ENCODE measurements around the gene RABGGTA.

The RABGGTA gene, protein sequence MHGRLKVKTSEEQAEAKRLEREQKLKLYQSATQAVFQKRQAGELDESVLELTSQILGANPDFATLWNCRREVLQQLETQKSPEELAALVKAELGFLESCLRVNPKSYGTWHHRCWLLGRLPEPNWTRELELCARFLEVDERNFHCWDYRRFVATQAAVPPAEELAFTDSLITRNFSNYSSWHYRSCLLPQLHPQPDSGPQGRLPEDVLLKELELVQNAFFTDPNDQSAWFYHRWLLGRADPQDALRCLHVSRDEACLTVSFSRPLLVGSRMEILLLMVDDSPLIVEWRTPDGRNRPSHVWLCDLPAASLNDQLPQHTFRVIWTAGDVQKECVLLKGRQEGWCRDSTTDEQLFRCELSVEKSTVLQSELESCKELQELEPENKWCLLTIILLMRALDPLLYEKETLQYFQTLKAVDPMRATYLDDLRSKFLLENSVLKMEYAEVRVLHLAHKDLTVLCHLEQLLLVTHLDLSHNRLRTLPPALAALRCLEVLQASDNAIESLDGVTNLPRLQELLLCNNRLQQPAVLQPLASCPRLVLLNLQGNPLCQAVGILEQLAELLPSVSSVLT

DNA sequence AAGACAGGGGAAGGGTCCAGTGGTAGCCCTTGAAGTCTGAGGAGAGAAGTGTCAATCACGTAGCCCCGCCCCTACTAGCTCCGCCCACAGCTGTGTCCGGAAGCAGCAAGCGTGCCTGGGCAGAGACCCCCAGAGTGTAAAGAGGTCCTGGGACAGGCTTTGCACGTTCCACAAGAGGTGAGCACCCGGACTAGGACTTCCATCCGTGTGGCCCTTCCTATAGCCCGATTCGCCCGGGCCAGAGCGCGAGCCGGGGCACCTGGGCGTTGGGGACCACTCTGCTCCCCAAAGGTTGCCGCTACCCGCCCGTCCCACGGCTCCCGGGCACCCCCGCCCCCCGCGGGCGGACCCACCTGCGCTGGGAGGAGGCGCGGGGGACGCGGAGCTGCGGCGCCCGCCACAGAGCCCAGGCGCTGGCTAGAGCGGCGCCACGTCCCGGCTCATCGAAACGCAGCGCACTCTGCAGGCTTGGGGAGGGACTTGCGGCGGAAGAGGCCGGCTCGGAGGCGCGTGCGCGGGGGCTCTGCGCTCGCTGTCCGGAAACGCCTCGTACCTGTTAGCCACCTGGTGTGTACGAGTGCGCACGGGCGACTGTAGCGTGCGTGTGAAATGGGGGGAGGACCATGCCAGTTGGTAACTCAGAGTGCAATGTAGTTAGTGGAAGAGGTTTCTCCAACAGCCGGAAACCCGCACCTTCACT lies at the start of gene RABGGTA:
Gene RABGGTA, minus strand, starts transcription at position 464 of the 700 bp plus-strand sequence. CDS start 482 bp downstream, outside the sequence.
- peak; percentile 93 for DNase-seq (ENCODE audit: low spot score)

DNA sequence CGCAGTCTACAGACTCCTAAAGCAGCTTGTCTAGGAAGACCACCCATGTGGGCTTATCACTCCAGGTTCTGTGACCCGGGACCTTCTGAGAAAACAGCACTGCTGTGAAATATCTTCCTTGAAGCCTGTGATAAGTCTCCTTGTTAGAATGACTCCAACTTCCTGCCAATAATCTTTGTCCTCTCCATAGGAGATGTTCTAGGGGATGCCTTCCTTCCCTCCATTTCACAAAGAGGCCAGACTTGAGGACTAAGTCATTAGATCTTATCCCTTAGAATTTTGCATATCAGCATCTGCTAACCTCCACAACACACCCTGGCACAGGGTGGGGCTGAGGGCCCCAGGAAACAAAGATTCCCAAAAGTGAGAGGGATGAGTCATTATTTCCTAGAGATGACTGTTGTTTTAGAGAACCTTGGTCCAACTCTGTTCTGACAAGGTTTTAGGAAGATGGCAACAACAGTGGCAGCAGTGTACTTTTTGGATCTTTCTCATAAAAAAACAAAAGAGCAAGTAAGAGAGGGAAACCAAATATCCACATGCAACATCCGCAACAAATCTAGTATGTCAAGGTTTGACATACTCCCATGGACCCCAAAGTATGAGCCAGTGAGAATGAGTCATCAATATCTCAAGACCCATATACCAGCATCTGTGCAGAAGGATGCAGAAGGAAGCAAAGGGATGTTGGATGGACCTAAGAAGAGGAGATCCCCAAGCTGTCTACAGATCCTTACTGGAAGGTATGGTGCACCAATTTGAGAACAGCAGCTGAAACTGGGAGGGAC lies 45.9 kb upstream of the RABGGTA start:
- no peak for DNase-seq (ENCODE audit: low spot score)

DNA sequence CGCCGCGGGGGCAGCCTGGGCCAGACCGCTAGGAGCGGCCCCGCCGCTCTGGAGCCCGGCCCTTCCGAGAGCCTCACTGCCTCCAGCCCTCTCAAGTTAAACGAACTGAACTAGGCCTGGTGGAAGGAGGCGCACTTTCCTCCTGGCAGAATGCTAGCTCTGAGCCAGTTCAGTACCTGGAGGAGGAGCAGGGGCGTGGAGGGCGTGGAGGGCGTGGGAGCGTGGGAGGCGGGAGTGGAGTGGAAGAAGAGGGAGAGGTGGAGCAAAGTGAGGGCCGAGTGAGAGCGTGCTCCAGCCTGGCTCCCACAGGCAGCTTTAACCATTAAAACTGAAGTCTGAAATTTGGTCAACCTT lies 45.2 kb upstream of the RABGGTA start:
- DNase-seq (ENCODE audit: low spot score): no peak

DNA sequence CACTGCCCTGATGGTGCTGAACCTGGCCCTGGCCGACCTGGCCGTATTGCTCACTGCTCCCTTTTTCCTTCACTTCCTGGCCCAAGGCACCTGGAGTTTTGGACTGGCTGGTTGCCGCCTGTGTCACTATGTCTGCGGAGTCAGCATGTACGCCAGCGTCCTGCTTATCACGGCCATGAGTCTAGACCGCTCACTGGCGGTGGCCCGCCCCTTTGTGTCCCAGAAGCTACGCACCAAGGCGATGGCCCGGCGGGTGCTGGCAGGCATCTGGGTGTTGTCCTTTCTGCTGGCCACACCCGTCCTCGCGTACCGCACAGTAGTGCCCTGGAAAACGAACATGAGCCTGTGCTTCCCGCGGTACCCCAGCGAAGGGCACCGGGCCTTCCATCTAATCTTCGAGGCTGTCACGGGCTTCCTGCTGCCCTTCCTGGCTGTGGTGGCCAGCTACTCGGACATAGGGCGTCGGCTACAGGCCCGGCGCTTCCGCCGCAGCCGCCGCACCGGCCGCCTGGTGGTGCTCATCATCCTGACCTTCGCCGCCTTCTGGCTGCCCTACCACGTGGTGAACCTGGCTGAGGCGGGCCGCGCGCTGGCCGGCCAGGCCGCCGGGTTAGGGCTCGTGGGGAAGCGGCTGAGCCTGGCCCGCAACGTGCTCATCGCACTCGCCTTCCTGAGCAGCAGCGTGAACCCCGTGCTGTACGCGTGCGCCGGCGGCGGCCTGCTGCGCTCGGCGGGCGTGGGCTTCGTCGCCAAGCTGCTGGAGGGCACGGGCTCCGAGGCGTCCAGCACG lies 44.6 kb upstream of the RABGGTA start:
- DNase-seq (ENCODE audit: low spot score): no peak

DNA sequence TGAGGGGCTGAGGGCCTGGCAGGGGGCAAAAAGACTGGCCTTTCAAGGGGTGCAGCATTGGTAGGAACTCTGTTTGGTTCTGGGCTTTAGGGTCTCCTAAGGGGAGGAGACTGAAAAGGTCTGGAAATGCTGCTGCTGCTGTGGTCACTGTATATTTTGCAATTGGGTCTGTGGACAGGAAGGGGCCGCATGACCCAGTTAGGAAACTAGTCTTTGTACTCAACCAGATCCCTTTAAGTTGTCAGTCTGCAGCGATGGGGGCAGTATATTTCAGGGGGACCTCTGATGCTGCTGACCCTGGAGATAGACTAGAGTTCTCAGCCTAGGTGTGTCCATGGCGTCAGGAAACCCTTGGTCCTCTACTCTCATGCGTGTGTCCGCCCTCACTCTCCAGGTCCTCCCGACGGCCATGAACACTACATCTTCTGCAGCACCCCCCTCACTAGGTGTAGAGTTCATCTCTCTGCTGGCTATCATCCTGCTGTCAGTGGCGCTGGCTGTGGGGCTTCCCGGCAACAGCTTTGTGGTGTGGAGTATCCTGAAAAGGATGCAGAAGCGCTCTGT lies 43.9 kb upstream of the RABGGTA start:
- DNase-seq (ENCODE audit: low spot score): no peak

DNA sequence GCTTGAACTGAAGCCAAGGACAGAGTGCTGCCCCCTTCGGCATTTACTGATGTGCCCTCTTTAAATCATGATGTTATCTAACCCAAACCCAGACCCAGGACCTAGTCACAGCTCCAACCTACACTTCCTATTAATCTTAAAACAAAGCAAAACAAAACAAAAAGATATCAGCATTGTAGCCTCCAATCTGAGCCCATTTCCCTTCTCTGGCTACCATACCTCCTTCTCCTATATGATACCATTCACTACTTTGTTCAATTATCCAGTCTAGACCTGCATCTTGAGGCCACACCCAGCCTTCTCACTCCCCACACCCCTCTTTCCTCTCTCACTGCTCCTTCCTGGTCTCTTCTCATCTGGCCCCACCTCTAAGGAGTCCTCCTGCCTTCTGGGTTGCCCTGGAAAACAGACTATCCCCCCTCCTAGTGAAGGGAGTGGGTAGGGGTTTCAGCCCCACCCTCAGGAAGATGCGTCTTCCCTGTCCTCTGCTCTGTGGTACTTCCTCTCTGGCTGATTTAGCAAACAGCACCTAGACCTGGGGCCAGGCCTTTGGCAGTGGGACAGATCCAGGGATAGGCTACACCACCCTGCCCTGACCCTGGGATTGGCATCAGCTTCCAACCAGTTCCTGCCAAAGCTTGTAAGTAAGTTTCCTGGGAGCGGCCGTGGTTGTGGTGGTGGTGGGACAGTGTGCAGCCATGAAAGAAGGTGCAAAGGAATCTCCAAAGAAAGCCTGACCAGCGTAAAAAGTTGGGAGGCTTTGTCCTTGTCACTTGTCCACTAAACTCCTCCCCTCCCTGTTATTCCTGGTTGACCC lies 43.2 kb upstream of the RABGGTA start:
- no peak for DNase-seq (ENCODE audit: low spot score)

DNA sequence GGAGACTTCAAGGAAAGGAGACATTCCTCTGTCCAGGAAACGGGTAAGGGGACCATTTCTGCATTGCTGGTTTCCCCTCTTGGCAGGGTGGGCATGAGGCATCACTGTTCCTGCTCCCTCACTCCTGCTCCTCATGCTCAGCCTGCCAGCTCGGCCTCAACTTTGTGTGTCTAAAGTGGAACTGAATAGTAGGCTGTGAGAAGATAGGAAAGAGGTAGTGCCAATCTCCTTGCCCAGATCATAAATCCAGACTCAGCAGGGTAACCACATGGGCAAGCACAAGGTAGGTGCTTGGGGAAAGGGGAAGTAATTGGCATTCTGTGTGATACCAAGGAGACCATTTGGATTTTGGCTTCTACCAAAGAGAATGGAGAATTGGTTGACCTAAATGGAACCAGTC lies 42.5 kb upstream of the RABGGTA start:
- no peak for DNase-seq (ENCODE audit: low spot score)

DNA sequence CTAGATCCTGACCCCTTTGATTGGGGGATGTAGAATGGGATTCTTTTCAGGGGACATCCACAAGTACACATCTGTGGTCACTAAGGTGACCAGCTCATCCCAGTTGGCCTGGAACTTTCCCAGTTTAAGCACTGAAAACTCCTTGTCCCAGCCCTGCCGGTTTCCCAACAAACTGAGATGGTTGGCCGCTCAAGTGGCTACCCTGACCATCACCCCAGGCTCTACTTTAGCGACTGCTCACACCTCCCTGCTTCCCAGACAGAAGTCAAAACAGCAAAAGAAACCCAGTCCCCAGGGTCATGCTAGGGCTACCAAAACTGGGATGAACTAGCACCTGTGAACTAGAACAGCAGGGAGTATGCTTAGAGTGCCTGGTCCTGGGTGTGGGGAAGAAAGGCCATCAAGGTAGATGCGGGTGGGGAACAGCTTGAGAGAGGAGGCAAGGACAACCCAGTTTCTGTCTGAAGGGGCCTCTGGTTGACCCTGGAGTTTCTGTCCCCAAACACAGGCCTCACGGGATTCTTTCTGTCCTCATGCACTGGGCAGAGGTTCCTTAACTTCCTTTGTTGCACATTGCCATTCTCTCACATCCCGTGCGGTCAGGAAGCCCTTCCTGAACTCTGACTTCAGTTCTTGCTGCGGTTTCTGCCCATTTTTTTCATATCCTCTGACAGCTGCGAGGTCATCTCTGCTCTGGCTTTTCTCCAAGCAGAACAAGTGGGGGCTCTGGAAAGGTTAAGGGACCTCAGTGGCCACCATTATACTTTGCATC lies 41.5 kb upstream of the RABGGTA start:
- DNase-seq (ENCODE audit: low spot score): peak; percentile 56

DNA sequence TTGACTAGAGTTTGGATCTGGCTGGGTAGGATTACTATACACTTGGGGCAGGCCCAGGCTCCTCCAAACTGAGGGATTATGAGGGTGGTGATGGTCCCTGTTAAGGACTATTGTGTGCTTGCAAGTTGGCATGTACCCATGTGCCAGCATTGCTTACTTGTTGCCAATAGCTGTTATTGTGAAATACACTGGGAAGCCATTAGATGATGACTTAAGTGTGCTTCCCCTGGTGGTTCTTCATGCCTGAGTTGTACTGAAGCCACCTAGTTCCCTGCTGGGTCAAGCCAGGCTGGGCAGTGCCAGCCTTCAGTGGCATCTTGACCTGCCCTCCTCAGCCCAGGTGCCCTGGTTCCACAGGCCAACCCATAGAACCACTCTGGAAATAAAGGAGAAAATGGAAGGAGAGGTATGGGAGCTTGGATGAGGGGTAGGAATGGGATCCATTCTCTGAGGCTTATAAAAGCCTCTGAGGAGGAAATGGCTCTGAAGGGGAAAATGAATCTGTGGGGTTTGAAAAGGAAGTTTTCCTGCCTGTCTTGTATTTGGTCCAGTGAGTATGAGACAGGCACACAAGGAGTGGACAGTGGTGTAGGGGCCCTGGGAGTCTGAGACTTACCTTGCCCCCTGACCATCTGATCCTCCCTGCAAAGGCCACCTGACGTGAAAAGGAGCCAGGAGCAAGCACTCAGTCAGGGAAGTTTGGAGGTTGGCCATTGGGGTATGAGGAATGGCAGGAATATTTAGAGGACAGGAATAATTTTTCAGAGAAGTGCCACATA lies 40.6 kb upstream of the RABGGTA start:
- no peak for DNase-seq (ENCODE audit: low spot score)

DNA sequence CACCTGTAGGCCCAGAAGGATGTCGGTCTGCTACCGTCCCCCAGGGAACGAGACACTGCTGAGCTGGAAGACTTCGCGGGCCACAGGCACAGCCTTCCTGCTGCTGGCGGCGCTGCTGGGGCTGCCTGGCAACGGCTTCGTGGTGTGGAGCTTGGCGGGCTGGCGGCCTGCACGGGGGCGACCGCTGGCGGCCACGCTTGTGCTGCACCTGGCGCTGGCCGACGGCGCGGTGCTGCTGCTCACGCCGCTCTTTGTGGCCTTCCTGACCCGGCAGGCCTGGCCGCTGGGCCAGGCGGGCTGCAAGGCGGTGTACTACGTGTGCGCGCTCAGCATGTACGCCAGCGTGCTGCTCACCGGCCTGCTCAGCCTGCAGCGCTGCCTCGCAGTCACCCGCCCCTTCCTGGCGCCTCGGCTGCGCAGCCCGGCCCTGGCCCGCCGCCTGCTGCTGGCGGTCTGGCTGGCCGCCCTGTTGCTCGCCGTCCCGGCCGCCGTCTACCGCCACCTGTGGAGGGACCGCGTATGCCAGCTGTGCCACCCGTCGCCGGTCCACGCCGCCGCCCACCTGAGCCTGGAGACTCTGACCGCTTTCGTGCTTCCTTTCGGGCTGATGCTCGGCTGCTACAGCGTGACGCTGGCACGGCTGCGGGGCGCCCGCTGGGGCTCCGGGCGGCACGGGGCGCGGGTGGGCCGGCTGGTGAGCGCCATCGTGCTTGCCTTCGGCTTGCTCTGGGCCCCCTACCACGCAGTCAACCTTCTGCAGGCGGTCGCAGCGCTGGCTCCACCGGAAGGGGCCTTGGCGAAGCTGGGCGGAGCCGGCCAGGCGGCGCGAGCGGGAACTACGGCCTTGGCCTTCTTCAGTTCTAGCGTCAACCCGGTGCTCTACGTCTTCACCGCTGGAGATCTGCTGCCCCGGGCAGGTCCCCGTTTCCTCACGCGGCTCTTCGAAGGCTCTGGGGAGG lies 39.5 kb upstream of the RABGGTA start, which contains the start of gene LTB4R:
Gene LTB4R, plus strand, starts transcription at position 857 of the 959 bp plus-strand sequence. CDS start 4,150 bp downstream, outside the sequence.
- peak; percentile 62 for DNase-seq (ENCODE audit: low spot score)

DNA sequence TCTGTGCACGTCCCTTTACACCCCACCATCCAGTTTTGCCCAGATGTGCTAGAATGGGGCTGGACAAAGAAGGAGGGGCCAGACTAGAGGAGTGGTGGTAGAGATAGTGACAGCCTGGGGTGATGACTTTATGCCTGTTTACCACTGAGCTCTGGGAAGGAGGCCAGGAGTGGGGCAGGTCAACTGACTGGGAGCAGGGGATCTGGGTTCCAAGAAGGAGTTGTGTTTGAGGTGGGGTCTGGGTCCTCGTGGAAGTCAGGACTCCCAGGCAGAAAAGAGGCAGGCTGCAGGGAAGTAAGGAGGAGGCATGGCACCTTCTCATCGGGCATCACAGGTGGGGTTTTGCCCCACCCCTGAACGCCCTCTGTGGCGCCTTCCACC lies 38.9 kb upstream of the RABGGTA start:
- no peak for DNase-seq (ENCODE audit: low spot score)

DNA sequence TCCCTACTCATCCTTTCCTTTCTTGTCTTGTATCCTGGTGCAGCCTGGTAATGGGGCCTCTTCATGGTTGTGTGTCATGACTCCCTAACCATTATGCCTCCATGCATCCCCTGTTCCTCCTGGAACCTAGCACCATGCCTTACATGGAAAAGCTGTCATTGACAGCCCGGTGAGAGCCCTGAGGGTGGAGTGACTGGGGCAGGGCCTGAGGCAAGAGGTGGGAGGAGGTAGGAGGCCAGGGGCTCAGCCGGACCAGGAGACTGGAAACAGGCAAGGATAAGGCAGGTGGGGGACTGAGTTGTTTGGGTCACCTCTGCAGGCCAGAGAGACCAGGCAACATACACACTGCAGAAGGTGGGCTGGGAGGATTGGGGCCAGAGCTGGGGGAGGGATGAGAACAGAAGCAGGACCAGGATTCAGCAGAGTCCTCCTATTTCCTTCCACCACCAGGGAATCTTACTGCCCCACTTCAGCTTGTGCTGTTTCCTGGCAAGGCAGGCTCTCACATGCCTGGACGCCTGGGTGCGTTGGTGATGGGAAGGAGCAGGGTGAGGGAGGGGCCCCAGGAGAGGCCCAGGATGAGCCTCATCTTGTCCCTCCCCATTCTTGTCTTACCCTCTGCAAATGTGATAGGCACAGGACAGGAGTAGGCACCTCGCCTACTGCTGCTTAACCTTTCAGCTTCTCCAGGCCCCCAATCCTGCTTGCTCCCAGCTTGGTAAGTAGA lies 38.3 kb upstream of the RABGGTA start, which contains the start of gene LTB4R2:
Gene LTB4R2, plus strand, starts transcription at position 603 of the 727 bp plus-strand sequence. CDS start 525 bp downstream, outside the sequence.
- no peak for DNase-seq (ENCODE audit: low spot score)

DNA sequence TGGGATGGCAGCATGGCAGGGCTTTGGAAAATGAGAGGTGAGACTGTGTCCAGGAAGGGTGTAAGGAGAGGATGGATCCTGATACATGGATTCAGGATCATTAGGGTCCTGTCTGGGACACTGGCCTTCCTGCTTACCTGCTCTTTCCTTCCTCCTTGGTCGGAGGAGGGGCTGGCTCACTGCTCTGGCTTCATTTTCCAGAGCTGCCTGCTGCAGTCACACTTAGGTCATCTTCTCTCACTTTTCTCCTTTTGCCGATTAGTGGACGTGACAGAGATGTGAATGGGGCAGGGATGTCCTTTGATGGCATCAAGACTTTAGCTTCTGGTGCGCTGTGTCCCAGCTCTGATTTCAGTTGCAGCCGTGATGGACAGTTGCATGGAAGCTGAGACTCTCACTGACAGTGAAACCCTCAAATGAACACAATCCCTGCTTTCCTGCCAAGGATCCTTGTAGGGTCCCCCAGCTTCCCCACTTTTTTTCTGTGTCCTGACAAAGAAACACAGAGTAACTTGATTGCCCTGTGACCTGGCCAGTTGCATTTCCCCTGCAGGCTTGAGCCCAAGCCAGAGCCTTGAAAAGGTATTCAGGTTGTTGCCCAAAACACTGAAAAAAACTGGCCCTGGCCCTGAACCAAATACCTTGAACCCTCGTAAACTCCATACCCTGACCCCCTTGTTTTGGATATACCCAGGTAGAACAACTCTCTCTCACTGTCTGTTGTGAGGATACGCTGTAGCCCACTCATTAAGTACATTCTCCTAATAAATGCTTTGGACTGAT lies 37.1 kb upstream of the RABGGTA start:
- DNase-seq (ENCODE audit: low spot score): no peak

DNA sequence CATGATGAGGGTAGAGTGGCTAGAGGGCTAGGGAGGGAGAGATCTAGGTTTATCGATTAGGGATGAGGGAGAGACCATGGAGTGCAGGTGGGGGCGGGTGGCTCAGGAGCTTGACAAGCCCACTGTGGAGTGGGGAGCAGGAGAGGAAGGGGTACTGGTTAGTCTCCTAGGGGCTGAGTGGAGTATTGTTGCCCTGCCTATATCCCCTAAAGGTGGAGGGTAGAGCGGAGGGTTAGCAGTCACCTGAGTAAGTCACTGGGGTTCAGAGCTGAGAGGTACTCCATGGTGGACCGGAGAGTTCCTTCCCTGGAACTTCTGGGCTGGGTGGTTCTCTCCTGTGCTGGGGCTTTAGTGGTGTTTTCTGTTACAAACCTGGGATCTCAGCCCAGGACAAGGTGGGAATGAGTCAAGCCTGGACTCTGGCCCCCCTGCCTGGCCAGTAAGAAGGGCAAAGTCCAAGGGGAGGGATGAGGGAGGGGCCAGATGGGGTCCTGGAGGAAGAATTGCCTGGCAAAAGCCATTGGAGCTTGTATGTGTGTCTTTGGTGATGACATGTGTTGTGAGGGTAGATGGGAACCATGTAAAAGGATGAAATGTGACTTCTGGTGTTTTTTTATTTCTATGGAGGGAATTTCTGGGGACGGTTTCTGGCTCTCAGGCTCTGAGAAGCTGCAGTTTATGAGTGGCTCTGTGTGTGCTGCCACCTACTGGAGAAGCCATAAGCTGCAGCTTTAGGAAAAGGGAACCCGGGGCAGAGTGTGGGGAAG lies 36.4 kb upstream of the RABGGTA start, which contains the start of gene CIDEB:
Gene CIDEB, minus strand, starts transcription at position 403 of the 767 bp plus-strand sequence. Its CDS starts 119 bp downstream, at position 284.
- DNase-seq (ENCODE audit: low spot score): peak; percentile 53

DNA sequence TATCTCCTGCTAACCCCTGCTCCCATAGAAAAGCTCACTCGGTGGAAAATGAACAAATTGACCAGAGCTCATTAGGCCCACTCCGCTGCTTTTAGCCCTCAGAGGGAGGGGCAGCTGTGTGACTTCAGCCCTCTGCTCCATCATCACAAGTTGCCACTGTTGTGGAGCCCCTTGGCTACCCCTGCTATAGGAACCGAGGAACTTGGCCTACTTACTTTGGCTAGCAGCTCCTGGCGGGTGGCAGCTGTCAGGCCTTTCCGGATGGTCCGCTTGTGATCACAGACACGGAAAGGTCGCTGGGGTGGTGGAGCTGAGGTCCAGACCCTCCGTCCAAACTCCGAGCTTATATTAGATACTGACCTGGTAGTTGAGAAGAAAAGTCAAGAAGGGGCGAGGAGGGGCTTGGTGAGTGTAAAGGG lies 35.8 kb upstream of the RABGGTA start:
- no peak for DNase-seq (ENCODE audit: low spot score)

All from CD4-positive, alpha-beta T cell treated with Interleukin-6 at 100 ng/mL for 8 hours (primary cell).